Keratinocyte (primary cell): ENCODE data around the gene CCDC24. TPM values are rescaled to one million over a fixed set of nuclear protein-coding genes. Genes with fewer than 3 reads are reported as not detected.

Source experiments
- DNase-seq: peaks from one replicate; pipeline ENCODE4 v3.0.0-alpha.2; 2011; ENCODE audit warnings: low read depth, missing footprints, low spot score
- FAIRE-seq: peaks from 2 replicates; lab custom pipeline; 2011; peaks lifted over from hg19 to GRCh38; lab: Jason Lieb, UNC
- H2AFZ ChIP-seq: 2 replicates; pipeline ENCODE4 v1.6.0; 2012; ENCODE audit warnings: low read length, control low read depth, inconsistent platforms; ENCODE audit not compliant: control insufficient read depth
- H3K27ac ChIP-seq: 2 replicates; pipeline ENCODE4 v1.5.1; 2011; ENCODE audit warnings: low read length; ENCODE audit not compliant: control insufficient read depth, insufficient read depth
- H3K27me3 ChIP-seq: 3 replicates; pipeline ENCODE4 v1.6.0; 2011; ENCODE audit warnings: low read length; ENCODE audit not compliant: control insufficient read depth, insufficient read depth; ENCODE audit errors: extremely low read depth
- H3K36me3 ChIP-seq, 2 experiments: 2 replicates in 1 of 2; 3 replicates in 1 of 2; pipeline ENCODE4 v1.5.1; 2011; ENCODE audit warnings: low read length in 2 of 2, mild to moderate bottlenecking in 1 of 2; ENCODE audit not compliant: control insufficient read depth in 2 of 2, insufficient read depth in 2 of 2; ENCODE audit errors: extremely low read depth in 1 of 2
- H3K4me1 ChIP-seq: 3 replicates; pipeline ENCODE4 v1.5.1; 2011; ENCODE audit warnings: low read length; ENCODE audit not compliant: control insufficient read depth, insufficient read depth; ENCODE audit errors: extremely low read depth
- H3K4me2 ChIP-seq: 3 replicates; pipeline ENCODE4 v1.6.0; 2011; ENCODE audit warnings: low read depth, low read length; ENCODE audit not compliant: control insufficient read depth, insufficient read depth; ENCODE audit errors: extremely low read depth
- H3K4me3 ChIP-seq, 3 experiments: fragments of 200-600 bp in 1 of 3; sonication (generic) in 1 of 3; 2 replicates in 2 of 3; 3 replicates in 1 of 3; pipeline ENCODE4 v1.5.1; 2011 to 2016; ENCODE audit warnings: low read length in 3 of 3, mild to moderate bottlenecking in 3 of 3, control low read depth in 2 of 3, inconsistent platforms in 1 of 3, low read depth in 1 of 3, mixed read lengths in 1 of 3, mixed run types in 1 of 3, moderate library complexity in 1 of 3; ENCODE audit not compliant: control insufficient read depth in 2 of 3, insufficient read depth in 2 of 3; ENCODE audit errors: extremely low read depth in 1 of 3
- H3K79me2 ChIP-seq: 2 replicates; pipeline ENCODE4 v1.6.0; 2012; ENCODE audit warnings: low read length; ENCODE audit not compliant: control insufficient read depth, insufficient read depth
- H3K9ac ChIP-seq: 3 replicates; pipeline ENCODE4 v1.6.0; 2011; ENCODE audit warnings: low read length; ENCODE audit not compliant: control insufficient read depth, insufficient read depth; ENCODE audit errors: extremely low read depth
- H3K9me1 ChIP-seq: 3 replicates; pipeline ENCODE4 v1.6.0; 2011; ENCODE audit warnings: low read length; ENCODE audit not compliant: control insufficient read depth, insufficient read depth; ENCODE audit errors: extremely low read depth
- H3K9me3 ChIP-seq: 2 replicates; pipeline ENCODE4 v1.5.1; 2012; ENCODE audit warnings: low read depth, low read length; ENCODE audit not compliant: control insufficient read depth
- H4K20me1 ChIP-seq: 3 replicates; pipeline ENCODE4 v1.6.0; 2011; ENCODE audit warnings: low read length; ENCODE audit not compliant: control insufficient read depth, insufficient read depth; ENCODE audit errors: extremely low read depth
- CTCF ChIP-seq, 3 experiments: IDR thresholded peaks in 1 of 3; conservative IDR thresholded peaks in 1 of 3; optimal IDR thresholded peaks in 1 of 3; 2 replicates in 2 of 3; 3 replicates in 1 of 3; pipeline versions ENCODE3 to v1.5.1; 2011; ENCODE audit warnings: low read length in 3 of 3, mild to moderate bottlenecking in 3 of 3, moderate library complexity in 2 of 3, control low read depth in 1 of 3, inconsistent platforms in 1 of 3; ENCODE audit not compliant: insufficient read depth in 2 of 3; ENCODE audit errors: extremely low read depth in 1 of 3
- EZH2 ChIP-seq: IDR thresholded peaks from one replicate; pipeline ENCODE4 v1.6.1; 2012; ENCODE audit warnings: inconsistent platforms, mild to moderate bottlenecking, low read length, moderate library complexity
- dilution Hi-C: fragments of 300-500 bp; cut with MboI; formaldehyde crosslinking; loops from one replicate; pipeline ENCODE4 v1.7.0; 2020; ENCODE audit warnings: low sequenced_read_pairs; ENCODE audit not compliant: extremely low pct_ligation_motif_present
- polyA plus RNA-seq, 5 experiments: library from polyadenylated mRNA; depleted of rRNA in 3 of 5; stranded (reverse) in 3 of 5; stranded (forward) in 1 of 5; unstranded in 1 of 5; fragments of >200 nt; gene quantifications; 1 replicate in 1 of 5; 2 replicates in 3 of 5; 3 replicates in 1 of 5; pipeline versions ENCODE4 v1.2.1 to v1.2.3, GENCODE V29; 2011 to 2012; ENCODE audit warnings: missing spikeins in 2 of 5, low read depth in 1 of 5, low replicate concordance in 1 of 5

Gene CCDC24
- polyA plus RNA-seq, 1 donor (not counting 4 experiments of a cell fraction or from before 2014, with no cell fraction given), result 5.2 TPM

GRCh38 chr1:44014365-44015104, 23.1 kb downstream of the CCDC24 start:
- Histone ChIP-seq H2AFZ (no peak overlapping the region), H3K4me1 (no peaks in the 10 kb centered on the region), H3K4me3 (no peak overlapping the region), H3K27ac (no peak overlapping the region), H4K20me1 (peaks cover 3% of the 10 kb centered on the region), H3K9me3 (no peaks in the 10 kb centered on the region), H3K9me1 (no peaks in the 10 kb centered on the region), H3K79me2 (no peaks in the 10 kb centered on the region), H3K27me3 (no peaks in the 10 kb centered on the region), H3K36me3 (peaks cover 0 to 6% of the 10 kb centered on the region in 2 experiments), H3K4me2 (no peak overlapping the region), H3K9ac (no peak overlapping the region)
- TF ChIP-seq CTCF (optimal IDR thresholded peaks at IDR 0.05 in 1 of 3, IDR thresholded peaks at IDR 0.05 in 1 of 3, conservative IDR thresholded peaks at IDR 0.05 in 1 of 3; ENCODE audit: extremely low read depth in 1 of 3, insufficient read depth in 2 of 3, low read length in 3 of 3) (no peak), EZH2 (no peak)
- dilution Hi-C loops, result no loop called here
- DNase-seq, result no peak
- no peak for FAIRE-seq

- Histone ChIP-seq H3K9ac (no peak overlapping the region), H3K4me2 (no peak overlapping the region), H2AFZ (no peak overlapping the region), H3K36me3 (peaks cover 2 to 9% of the 10 kb centered on the region in 2 experiments), H3K27me3 (no peaks in the 10 kb centered on the region), H3K4me1 (no peaks in the 10 kb centered on the region), H4K20me1 (peaks cover 3% of the 10 kb centered on the region), H3K4me3 (no peak overlapping the region), H3K79me2 (no peaks in the 10 kb centered on the region), H3K9me1 (no peaks in the 10 kb centered on the region), H3K27ac (no peak overlapping the region), H3K9me3 (no peaks in the 10 kb centered on the region)
- TF ChIP-seq CTCF (optimal IDR thresholded peaks at IDR 0.05 in 1 of 3, IDR thresholded peaks at IDR 0.05 in 1 of 3, conservative IDR thresholded peaks at IDR 0.05 in 1 of 3; ENCODE audit: extremely low read depth in 1 of 3, insufficient read depth in 2 of 3, low read length in 3 of 3) (no peak), EZH2 (no peak)
- FAIRE-seq (no peak), DNase-seq (no peak)
- dilution Hi-C loops, result no loop called here
Observed at GRCh38 chr1:44015206-44015605, 23.8 kb downstream of the CCDC24 start.
